ENCODE measurements around the gene CD99L2.

CD99L2 gene

GRCh38 chrX:150762258-150763165 lies 136.0 kb downstream of the CD99L2 start:
- H3K27me3 ChIP-seq (ENCODE audit: control insufficient read depth, low read length), result no peaks in the 10 kb centered on the region
- no peaks in the 10 kb centered on the region for H3K4me1 ChIP-seq (ENCODE audit: control insufficient read depth, low read length)
- no peaks in the 10 kb centered on the region for H3K36me3 ChIP-seq (ENCODE audit: control insufficient read depth, low read length)
- no peaks in the 10 kb centered on the region for H3F3A ChIP-seq (ENCODE audit: control insufficient read depth, insufficient read depth)
- no peak for TF ChIP-seq CTCF (IDR thresholded peaks at IDR 0.05; ENCODE audit: low read depth, low read length, poor library complexity, severe bottlenecking)
- TF ChIP-seq EZH2phosphoT487 (IDR thresholded peaks at IDR 0.05; ENCODE audit: borderline replicate concordance, low read length), result no peak
- no peaks in the 10 kb centered on the region for H4K20me1 ChIP-seq (ENCODE audit: control insufficient read depth, insufficient read depth, low read depth, low read length)
- no peaks in the 10 kb centered on the region for H3K9me3 ChIP-seq (ENCODE audit: control insufficient read depth, insufficient read depth, low read length)
- no peak overlapping the region for H3K27ac ChIP-seq (ENCODE audit: low read depth, low read length)
- no peak overlapping the region for H3K4me3 ChIP-seq (ENCODE audit: low read length)
- no peaks in the 10 kb centered on the region for H3K79me2 ChIP-seq (ENCODE audit: control insufficient read depth, low read length)
- H3K4me2 ChIP-seq (ENCODE audit: low read length), result no peak overlapping the region
- no peaks in the 10 kb centered on the region for H3K9me2 ChIP-seq (replicated peaks; ENCODE audit: control insufficient read depth, low read length)

- H3K36me3 ChIP-seq (ENCODE audit: control insufficient read depth, low read length), result no peaks in the 10 kb centered on the region
- no peaks in the 10 kb centered on the region for H3K9me3 ChIP-seq (ENCODE audit: control insufficient read depth, insufficient read depth, low read length)
- TF ChIP-seq EZH2phosphoT487 (IDR thresholded peaks at IDR 0.05; ENCODE audit: borderline replicate concordance, low read length), result no peak
- no peak for TF ChIP-seq CTCF (IDR thresholded peaks at IDR 0.05; ENCODE audit: low read depth, low read length, poor library complexity, severe bottlenecking)
- H3K27me3 ChIP-seq (ENCODE audit: control insufficient read depth, low read length), result no peaks in the 10 kb centered on the region
- no peak overlapping the region for H3K27ac ChIP-seq (ENCODE audit: low read depth, low read length)
- no peaks in the 10 kb centered on the region for H3K79me2 ChIP-seq (ENCODE audit: control insufficient read depth, low read length)
- no peaks in the 10 kb centered on the region for H4K20me1 ChIP-seq (ENCODE audit: control insufficient read depth, insufficient read depth, low read depth, low read length)
- no peak overlapping the region for H3K4me2 ChIP-seq (ENCODE audit: low read length)
- H3K9me2 ChIP-seq (replicated peaks; ENCODE audit: control insufficient read depth, low read length), result no peaks in the 10 kb centered on the region
- H3F3A ChIP-seq (ENCODE audit: control insufficient read depth, insufficient read depth), result no peaks in the 10 kb centered on the region
- H3K4me3 ChIP-seq (ENCODE audit: low read length), result no peak overlapping the region
- no peaks in the 10 kb centered on the region for H3K4me1 ChIP-seq (ENCODE audit: control insufficient read depth, low read length)
Observed at GRCh38 chrX:150761819-150762216, 136.7 kb downstream of the CD99L2 start.

- Histone ChIP-seq H3K36me3 (ENCODE audit: control insufficient read depth, low read length) (no peaks in the 10 kb centered on the region), H3F3A (ENCODE audit: control insufficient read depth, insufficient read depth) (no peaks in the 10 kb centered on the region), H3K27ac (ENCODE audit: low read depth, low read length) (no peak overlapping the region), H3K4me2 (ENCODE audit: low read length) (no peak overlapping the region), H3K4me3 (ENCODE audit: low read length) (no peak overlapping the region), H3K4me1 (ENCODE audit: control insufficient read depth, low read length) (no peaks in the 10 kb centered on the region), H3K27me3 (ENCODE audit: control insufficient read depth, low read length) (no peaks in the 10 kb centered on the region), H4K20me1 (ENCODE audit: control insufficient read depth, insufficient read depth, low read depth, low read length) (no peaks in the 10 kb centered on the region), H3K9me2 (replicated peaks; ENCODE audit: control insufficient read depth, low read length) (no peaks in the 10 kb centered on the region), H3K79me2 (ENCODE audit: control insufficient read depth, low read length) (no peaks in the 10 kb centered on the region), H3K9me3 (ENCODE audit: control insufficient read depth, insufficient read depth, low read length) (no peaks in the 10 kb centered on the region)
- no peak for TF ChIP-seq CTCF (IDR thresholded peaks at IDR 0.05; ENCODE audit: low read depth, low read length, poor library complexity, severe bottlenecking)
- no peak for TF ChIP-seq EZH2phosphoT487 (IDR thresholded peaks at IDR 0.05; ENCODE audit: borderline replicate concordance, low read length)
Observed at GRCh38 chrX:150761176-150761818, 137.2 kb downstream of the CD99L2 start.
